B cell (primary cell): ENCODE measurements around the gene RAB30. TPM values are rescaled to one million over a fixed set of nuclear protein-coding genes. Genes with fewer than 3 reads are reported as not detected.

Source experiments
- ATAC-seq: fragments of 200-7000 bp; cut with Tn5 transposase; one replicate; pipeline ENCODE4 v1.10.0; 2021; ENCODE audit warnings: low read depth, mild to moderate bottlenecking, moderate number of reproducible peaks, moderate library complexity
- CTCF ChIA-PET: fragments of 350-600 bp; sonication (Branson Sonifier 250); formaldehyde crosslinking; loops from one replicate; lab custom pipeline; 2021; ENCODE audit warnings: antibody characterized with exemption, inconsistent platforms; lab: Charles Lee
- POLR2A ChIA-PET: fragments of 350-600 bp; sonication (Branson Sonifier 250); formaldehyde crosslinking; loops from one replicate; lab custom pipeline; 2021; ENCODE audit warnings: antibody characterized with exemption; lab: Charles Lee
- DNase-seq: peaks from one replicate; pipeline ENCODE4 v3.0.0; 2013
- H2AFZ ChIP-seq: 2 replicates; pipeline ENCODE4 v1.6.1; 2012; ENCODE audit warnings: mild to moderate bottlenecking, low read depth, low read length; ENCODE audit not compliant: insufficient read depth, poor library complexity, severe bottlenecking
- H3K27ac ChIP-seq, 2 donors: 1 replicate in 1 of 2; 2 replicates in 1 of 2; pipeline ENCODE4 v1.5.1; 2012 to 2013; ENCODE audit warnings: low read length in 2 of 2, mild to moderate bottlenecking in 2 of 2, moderate library complexity in 1 of 2
- H3K27me3 ChIP-seq, 4 experiments: fragments of 200-600 bp in 1 of 4; sonication (generic) in 1 of 4; replicated peaks in 1 of 4; 1 replicate in 2 of 4; 2 replicates in 2 of 4; pipeline versions ENCODE4 v1.6.1 to v1.7.0; 2013 to 2016; ENCODE audit warnings: low read length in 3 of 4, mild to moderate bottlenecking in 2 of 4, mixed read lengths in 1 of 4, moderate library complexity in 1 of 4; ENCODE audit not compliant: insufficient read depth in 4 of 4, control insufficient read depth in 3 of 4; ENCODE audit errors: control extremely low read depth in 1 of 4
- H3K36me3 ChIP-seq, 2 experiments: replicated peaks in 1 of 2; 1 replicate in 1 of 2; 2 replicates in 1 of 2; pipeline versions ENCODE4 v1.6.1 to v1.7.1; 2013; ENCODE audit warnings: low read length in 1 of 2; ENCODE audit not compliant: insufficient read depth in 2 of 2, control insufficient read depth in 1 of 2; ENCODE audit errors: control extremely low read depth in 1 of 2, extremely low read depth in 1 of 2
- H3K4me1 ChIP-seq, 2 donors: fragments of 200-600 bp in 1 of 2; sonication (generic) in 1 of 2; 1 replicate in 1 of 2; 2 replicates in 1 of 2; pipeline versions ENCODE4 v1.5.1 to v1.6.1; 2013 to 2017; ENCODE audit warnings: low read length in 2 of 2; ENCODE audit not compliant: control insufficient read depth in 2 of 2, insufficient read depth in 2 of 2
- H3K4me2 ChIP-seq: replicated peaks from 2 replicates; pipeline ENCODE3; 2012; ENCODE audit warnings: mild to moderate bottlenecking, low read depth, low read length; ENCODE audit not compliant: poor library complexity, severe bottlenecking
- H3K4me3 ChIP-seq, 5 experiments: fragments of 200-600 bp in 1 of 5; sonication (generic) in 1 of 5; 1 replicate in 3 of 5; 2 replicates in 2 of 5; pipeline versions ENCODE4 v1.5.1 to v1.7.0; 2011 to 2016; ENCODE audit warnings: low read length in 4 of 5, mild to moderate bottlenecking in 4 of 5, low read depth in 2 of 5, control low read depth in 1 of 5, moderate library complexity in 1 of 5; ENCODE audit not compliant: insufficient read depth in 1 of 5; ENCODE audit errors: control extremely low read depth in 1 of 5, extremely low read depth in 1 of 5
- H3K79me2 ChIP-seq: fragments of 200-600 bp; sonication (generic); one replicate; pipeline ENCODE4 v1.6.0; 2016; ENCODE audit warnings: low read length; ENCODE audit not compliant: control insufficient read depth, insufficient read depth
- H3K9ac ChIP-seq: fragments of 200-600 bp; sonication (generic); 2 replicates; pipeline ENCODE4 v1.6.1; 2017; ENCODE audit warnings: mild to moderate bottlenecking, low read length, moderate library complexity
- H3K9me3 ChIP-seq, 3 donors: one replicate each; pipeline versions ENCODE4 v1.6.1 to v1.7.1; 2013; ENCODE audit warnings: low read length in 2 of 3; ENCODE audit not compliant: control insufficient read depth in 2 of 3, insufficient read depth in 1 of 3; ENCODE audit errors: control extremely low read depth in 1 of 3
- H4K20me1 ChIP-seq: 2 replicates; pipeline ENCODE4 v1.6.0; 2012; ENCODE audit warnings: mild to moderate bottlenecking, low read length; ENCODE audit not compliant: insufficient read depth, control insufficient read depth, poor library complexity, severe bottlenecking
- H3K27ac Mint-ChIP-seq: one replicate; pipeline ENCODE4 v1.8.0; 2021; ENCODE audit warnings: mixed read lengths
- H3K27me3 Mint-ChIP-seq: one replicate; pipeline ENCODE4 v1.8.0; 2021; ENCODE audit warnings: mixed read lengths
- H3K4me1 Mint-ChIP-seq: one replicate; pipeline ENCODE4 v1.8.0; 2021; ENCODE audit warnings: mixed read lengths
- H3K4me3 Mint-ChIP-seq: one replicate; pipeline ENCODE4 v1.8.0; 2021; ENCODE audit warnings: mixed read lengths
- H3K9me3 Mint-ChIP-seq: one replicate; pipeline ENCODE4 v1.8.0; 2022; ENCODE audit warnings: mixed read lengths; ENCODE audit not compliant: insufficient read depth
- CTCF ChIP-seq: fragments of 200-600 bp; IDR thresholded peaks from one replicate; pipeline ENCODE4 v1.8.0; 2022; ENCODE audit warnings: antibody characterized with exemption, mild to moderate bottlenecking
- EZH2 ChIP-seq: IDR thresholded peaks from 2 replicates; pipeline ENCODE4 v1.6.1; 2012; ENCODE audit warnings: borderline replicate concordance, low read depth, mild to moderate bottlenecking, moderate library complexity, low read length; ENCODE audit not compliant: insufficient read depth, poor library complexity, severe bottlenecking
- WGBS: methylation state at CpG from one replicate; pipeline ENCODE4 v1.1.5; 2013; ENCODE audit warnings: missing lambda C conversion rate; ENCODE audit not compliant: insufficient coverage; 5-methylcytosine and 5-hydroxymethylcytosine counted together
- intact Hi-C: fragments of 100-400 bp; cut with micrococcal nuclease; formaldehyde crosslinking; loops from one replicate; pipeline ENCODE4 v1.10.0; 2022
- polyA plus RNA-seq: library from polyadenylated mRNA; depleted of rRNA; stranded (reverse); fragments of >200 nt; gene quantifications from 2 replicates; pipeline ENCODE4 v1.2.3, GENCODE V29; 2012
- total RNA-seq, 2 donors: library from RNA; stranded (reverse); fragments of 120-200 nt in 1 of 2; gene quantifications; 1 replicate in 1 of 2; 2 replicates in 1 of 2; pipeline versions ENCODE4 v1.2.3 to v1.2.4, GENCODE V29; 2013 to 2022

Gene RAB30
- total and polyA plus RNA-seq, 2 donors (not counting 1 experiment from before 2014, with no cell fraction given) = 26.6 to 214 TPM

GRCh38 chr11:83036701-83037100 lies 35.0 kb downstream of the RAB30 start:
- 100% methylated on average over 5 of the region's 5 CpGs for WGBS
- H4K20me1 ChIP-seq = peaks cover 90% of the 10 kb centered on the region
- intact Hi-C loops = no loop called here

GRCh38 chr11:83035070-83035854 lies 36.4 kb downstream of the RAB30 start:
- Mint-ChIP-seq H3K4me3 (peak overlapping the region; percentile 88), H3K4me1 (peaks cover 76% of the 10 kb centered on the region), H3K9me3 (no peaks in the 10 kb centered on the region), H3K27ac (peak overlapping the region; percentile 95), H3K27me3 (no peaks in the 10 kb centered on the region)
- Histone ChIP-seq H3K79me2 (peaks cover 100% of the 10 kb centered on the region), H3K4me2 (peak overlapping the region; percentile 42), H3K9ac (peak overlapping the region; percentile 27), H3K4me1 (peaks cover 61 to 64% of the 10 kb centered on the region in 2 donors), H4K20me1 (peaks cover 93% of the 10 kb centered on the region), H2AFZ (no peak overlapping the region), H3K4me3 (peak overlapping the region in 3 of 5 experiments; percentile 2 to 20 (median 3)), H3K36me3 (peaks cover 0 to 23% of the 10 kb centered on the region in 2 experiments), H3K27ac (peak overlapping the region; percentile 43 to 96), H3K27me3 (no peaks in the 10 kb centered on the region), H3K9me3 (no peaks in the 10 kb centered on the region)
- intact Hi-C loops = loop anchor here (1.0 to 2.0 kb wide), 4 partner anchors 8 to 38 kb away; partner anchors contain the start of gene RAB30
- CTCF ChIA-PET = interaction anchor here (0.8 to 2.1 kb wide), 9 partner anchors 10 to 168 kb away, joined by 3 to 8 read pairs (median 4); partner anchors contain the start of gene DDIAS
- DNase-seq (peak; percentile 88), ATAC-seq (peak; percentile 91)
- TF ChIP-seq EZH2 = no peak
- TF ChIP-seq CTCF = no peak
- POLR2A ChIA-PET = interaction anchor here (0.7 to 3.5 kb wide), 6 partner anchors 8 to 121 kb away, joined by 3 to 21 read pairs (median 4); partner anchors contain the start of gene PCF11
- 46% methylated on average over 4 of the region's 6 CpGs for WGBS

More at GRCh38 chr11:83036701-83037100, 35.0 kb downstream of the RAB30 start:
- H3K27me3 ChIP-seq = no peaks in the 10 kb centered on the region
- H3K27me3 Mint-ChIP-seq = no peaks in the 10 kb centered on the region
- ATAC-seq = no peak
- H3K9ac ChIP-seq = no peak overlapping the region
- H3K9me3 Mint-ChIP-seq = no peaks in the 10 kb centered on the region
- TF ChIP-seq EZH2 = no peak
- CTCF ChIA-PET = no interaction called here
- no peaks in the 10 kb centered on the region for H3K9me3 ChIP-seq
- peak overlapping the region; percentile 5 for H3K4me3 Mint-ChIP-seq
- peaks cover 79% of the 10 kb centered on the region for H3K4me1 Mint-ChIP-seq
- no peak overlapping the region for H3K4me3 ChIP-seq
- DNase-seq = no peak
- peaks cover 100% of the 10 kb centered on the region for H3K79me2 ChIP-seq
- no peak overlapping the region for H2AFZ ChIP-seq
- peak overlapping the region; percentile 95 for H3K27ac Mint-ChIP-seq
- peak overlapping the region in 1 of 2 donors; percentile 96 for H3K27ac ChIP-seq
- POLR2A ChIA-PET = interaction anchor here (1.4 to 2.5 kb wide), 2 partner anchors 9 to 120 kb away, joined by 3 to 12 read pairs; partner anchors contain the start of gene PCF11
- H3K36me3 ChIP-seq = peaks cover 0 to 17% of the 10 kb centered on the region in 2 experiments
- peak overlapping the region; percentile 42 for H3K4me2 ChIP-seq
- peaks cover 65 to 70% of the 10 kb centered on the region in 2 donors for H3K4me1 ChIP-seq
